Globus pallidus (tissue), 1 donor: Measurements from ENCODE around the gene TMSB10.
"Not testable (repeated sequence)": the region's sequence is repeated elsewhere in the genome, so short reads cannot be mapped to it uniquely, and the experiment has no call there.

ENCODE experiments used
- DNase-seq: peaks from one replicate; pipeline ENCODE4 v3.0.0-alpha.2; 2015; ENCODE audit warnings: low spot score

TMSB10 gene

DNA sequence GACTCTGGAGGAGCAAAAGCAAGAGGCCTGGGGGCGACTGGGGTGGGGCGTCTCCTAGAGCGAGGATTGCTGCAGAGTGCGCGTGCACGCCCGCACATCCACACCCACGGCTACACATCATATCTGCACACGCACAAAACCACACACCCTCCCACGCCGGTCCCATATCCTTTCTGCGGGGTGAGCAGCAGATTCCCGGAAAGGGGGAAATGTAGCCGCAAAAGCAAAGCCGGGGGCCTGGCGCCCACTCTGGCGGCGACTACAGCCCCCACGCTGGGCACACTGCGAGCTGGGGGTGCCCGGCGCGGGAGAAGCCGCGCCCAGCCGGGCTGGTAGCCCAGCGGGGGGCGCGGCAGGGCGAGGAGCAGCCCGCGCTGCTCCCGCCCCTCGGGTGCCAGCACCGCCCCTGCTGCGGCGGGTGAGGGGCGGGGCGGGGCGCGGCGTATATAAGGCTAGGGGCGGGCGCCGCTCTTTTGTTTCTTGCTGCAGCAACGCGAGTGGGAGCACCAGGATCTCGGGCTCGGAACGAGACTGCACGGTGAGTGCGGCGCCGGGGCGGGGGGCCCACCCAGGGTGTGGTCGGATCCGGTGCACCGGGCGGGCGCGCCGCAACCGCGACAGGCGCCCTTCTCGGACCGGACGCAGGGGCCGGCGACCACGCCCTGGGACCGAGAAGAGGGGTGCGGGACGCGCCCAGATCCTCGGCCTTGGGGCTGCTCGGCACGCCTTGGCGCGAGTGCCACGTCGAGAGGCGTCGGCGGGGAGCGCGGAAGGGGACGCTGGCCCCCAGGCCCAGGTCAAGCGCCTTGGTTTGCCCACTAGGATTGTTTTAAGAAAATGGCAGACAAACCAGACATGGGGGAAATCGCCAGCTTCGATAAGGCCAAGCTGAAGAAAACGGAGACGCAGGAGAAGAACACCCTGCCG lies at the start of gene TMSB10:
TSS of gene TMSB10 (plus strand) at position 476 of the 927 bp plus-strand sequence.
- DNase-seq: peak; percentile 77

DNA sequence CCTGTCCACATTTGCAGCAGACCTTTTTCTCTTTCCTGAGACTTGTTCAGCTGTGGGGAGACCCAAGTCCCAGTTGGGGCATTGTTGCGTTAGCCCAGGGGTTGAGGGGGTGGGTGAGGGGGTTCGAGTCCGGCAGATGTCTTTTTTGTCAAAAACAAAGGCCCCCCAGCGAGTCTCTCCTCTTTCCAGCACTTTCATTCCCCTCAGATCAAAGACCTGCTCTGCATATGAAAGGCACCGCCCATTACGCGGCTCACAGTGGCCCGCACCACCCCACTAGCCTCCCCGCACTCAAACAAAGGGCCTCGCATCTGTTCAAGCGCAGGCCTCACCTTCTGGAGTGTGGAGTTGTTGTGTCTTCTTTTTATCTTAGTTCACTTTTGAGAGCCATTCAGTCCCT lies 49.7 kb upstream of the TMSB10 start:
- DNase-seq: no peak

DNA sequence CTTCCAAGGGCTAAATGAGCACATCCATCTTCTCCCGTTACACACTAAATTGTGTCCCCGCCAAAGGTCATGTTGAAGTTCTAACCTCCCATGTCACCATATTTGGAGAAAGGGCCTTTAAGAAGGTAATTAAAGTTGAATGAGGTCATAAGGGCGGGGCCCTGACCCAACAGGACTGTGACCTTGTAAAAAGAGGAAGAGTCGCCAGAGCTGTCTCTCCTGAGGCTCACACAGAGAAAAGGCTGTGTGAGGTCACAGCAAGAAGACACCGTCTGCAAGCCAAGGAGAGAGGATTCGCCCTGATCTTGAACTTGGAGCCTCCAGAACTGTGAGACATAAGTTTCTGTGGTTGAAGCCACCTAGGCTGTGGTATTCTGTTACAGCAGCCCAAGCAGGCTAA lies 48.7 kb upstream of the TMSB10 start:
- no peak for DNase-seq

DNA sequence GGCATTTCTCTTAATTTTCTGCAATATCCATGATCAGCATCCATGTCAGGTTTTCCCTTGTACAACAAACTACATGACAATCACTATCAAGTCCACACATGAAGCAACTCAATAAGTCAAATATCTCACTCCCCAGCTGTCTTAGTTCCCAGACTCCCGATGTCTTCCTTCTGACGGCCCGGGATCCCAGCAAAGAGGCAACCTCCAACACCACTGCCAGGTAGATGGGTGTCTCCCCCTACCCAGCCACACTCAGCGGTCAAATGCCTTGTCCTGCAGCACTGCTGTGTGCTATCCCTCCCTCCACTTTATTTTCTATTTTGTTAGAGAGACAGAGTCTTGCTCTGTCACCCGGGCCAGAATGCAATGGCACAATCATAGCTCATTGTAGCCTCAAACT lies 47.9 kb upstream of the TMSB10 start:
- no peak for DNase-seq

DNA sequence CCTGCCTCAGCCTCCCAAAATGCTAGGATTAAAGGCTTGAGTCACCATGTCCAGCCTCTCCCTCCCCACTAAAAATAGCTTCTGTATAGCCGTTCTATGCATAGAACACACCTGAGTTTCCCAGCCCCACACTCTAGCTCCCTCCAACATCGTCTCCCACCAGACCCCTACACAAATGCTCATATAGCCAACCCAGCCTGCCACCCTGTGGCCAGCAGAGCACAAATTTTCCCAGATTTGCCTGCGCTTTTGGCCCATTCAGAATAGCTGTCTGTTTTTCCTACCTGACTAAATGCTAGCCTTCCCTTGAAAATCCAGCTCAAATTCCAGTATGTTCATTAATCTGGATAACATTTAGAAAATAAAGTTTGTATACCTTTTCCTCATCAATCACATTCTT lies 47.3 kb upstream of the TMSB10 start:
- DNase-seq: no peak

DNA sequence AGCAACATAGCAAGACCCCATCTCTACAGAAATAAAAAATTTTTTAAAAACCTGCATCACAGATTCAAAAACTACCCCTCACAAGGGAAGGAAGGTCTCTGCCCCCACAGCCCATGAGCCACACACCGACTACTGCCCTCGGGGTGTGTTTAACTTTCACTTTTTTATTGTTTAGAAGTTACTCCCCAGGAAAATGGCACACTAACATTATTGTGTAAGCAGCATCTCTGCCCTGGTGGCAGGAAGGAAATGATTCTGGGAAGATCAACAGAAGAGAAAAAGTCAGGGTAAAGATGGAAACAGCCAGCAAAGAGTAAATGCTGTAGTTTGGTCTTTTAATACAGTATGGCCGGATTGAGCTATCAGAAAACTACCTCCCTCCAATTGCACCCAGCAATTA lies 46.5 kb upstream of the TMSB10 start:
- no peak for DNase-seq

DNA sequence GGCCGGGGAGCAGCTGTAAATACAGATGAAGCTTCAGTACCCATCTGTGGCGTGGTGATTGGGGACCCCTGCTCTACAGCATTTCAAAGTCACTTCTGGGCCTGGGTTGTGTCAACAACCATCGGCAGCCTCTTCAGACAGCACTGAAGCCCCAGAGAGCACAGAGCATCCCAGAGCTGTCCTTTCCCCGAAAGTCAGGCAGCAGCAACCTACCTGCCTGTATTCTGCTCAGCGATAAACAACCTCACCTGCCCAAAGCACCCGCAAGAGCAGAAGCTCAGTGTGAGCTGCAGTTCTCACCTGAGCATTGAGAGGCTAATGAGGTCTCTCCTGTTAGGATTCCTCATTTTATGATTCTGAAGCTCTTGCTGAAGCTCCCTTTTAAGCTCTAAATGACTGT lies 43.9 kb upstream of the TMSB10 start:
- DNase-seq: no peak

DNA sequence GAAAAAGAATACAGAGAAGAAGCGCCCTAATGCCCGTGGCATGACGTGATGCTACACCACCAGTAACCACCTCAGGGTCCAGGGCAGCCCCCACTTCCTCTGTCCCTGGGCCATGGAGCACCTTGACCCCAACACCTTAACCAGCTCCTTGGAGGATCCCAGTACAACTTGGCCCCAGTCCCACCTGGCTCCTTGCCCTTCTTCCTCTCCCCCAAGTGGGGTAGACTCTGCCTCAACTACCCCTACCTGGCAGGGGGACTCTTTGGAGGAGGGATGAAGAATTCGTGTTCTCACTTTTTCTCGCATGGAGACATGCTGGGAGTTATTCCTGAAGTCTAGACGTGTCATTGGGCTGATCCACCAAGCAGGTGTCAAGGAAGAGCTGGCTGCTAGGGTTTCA lies 43.5 kb upstream of the TMSB10 start:
- no peak for DNase-seq

DNA sequence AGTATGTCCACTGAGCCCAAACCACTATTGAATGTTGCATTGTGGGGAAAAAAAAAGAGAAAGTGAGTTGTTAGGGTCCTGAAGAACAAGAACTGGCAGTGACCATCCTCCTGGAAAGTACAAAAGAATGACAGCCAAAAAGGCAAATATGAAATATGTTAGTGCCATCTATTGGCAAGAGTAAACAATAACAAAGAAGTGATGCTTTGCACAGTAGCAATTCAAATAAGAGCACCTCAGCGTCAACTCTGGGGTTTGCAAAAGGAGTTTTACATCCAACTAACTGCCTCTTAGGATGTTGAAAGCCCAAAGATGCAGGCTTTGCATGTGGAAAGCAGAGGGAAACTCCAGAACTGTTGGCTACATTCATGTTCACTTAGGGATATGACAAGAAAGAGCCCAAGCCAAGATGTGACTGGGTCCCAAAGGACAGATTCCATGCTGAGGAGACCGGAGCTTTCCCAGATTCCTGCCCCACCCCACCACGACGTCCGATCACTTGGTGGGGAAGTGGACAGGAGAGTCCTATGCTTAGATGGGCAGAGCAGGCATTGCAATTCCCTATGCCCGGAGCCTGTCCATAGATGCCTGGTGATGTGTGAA lies 40.2 kb upstream of the TMSB10 start:
- no peak for DNase-seq

DNA sequence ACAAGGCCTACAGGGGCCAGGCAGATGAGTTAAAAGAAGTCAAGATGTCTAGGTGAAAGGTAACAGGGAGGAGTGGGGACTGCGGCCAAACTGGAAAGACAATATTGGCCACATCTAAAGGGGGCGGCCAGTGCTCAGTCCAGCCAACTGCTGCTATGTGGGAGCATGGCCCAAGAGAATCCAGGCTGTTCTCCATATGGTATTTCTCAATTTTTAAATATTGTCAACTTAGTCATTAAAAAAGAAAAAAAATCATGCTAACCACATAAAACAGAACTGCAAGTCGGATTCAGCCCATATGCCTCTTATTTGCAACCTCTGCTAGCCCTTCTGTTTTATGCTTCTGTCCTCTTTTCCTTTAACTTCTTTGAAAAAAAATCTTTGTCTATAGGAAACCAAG lies 39.3 kb upstream of the TMSB10 start:
- DNase-seq: no peak

DNA sequence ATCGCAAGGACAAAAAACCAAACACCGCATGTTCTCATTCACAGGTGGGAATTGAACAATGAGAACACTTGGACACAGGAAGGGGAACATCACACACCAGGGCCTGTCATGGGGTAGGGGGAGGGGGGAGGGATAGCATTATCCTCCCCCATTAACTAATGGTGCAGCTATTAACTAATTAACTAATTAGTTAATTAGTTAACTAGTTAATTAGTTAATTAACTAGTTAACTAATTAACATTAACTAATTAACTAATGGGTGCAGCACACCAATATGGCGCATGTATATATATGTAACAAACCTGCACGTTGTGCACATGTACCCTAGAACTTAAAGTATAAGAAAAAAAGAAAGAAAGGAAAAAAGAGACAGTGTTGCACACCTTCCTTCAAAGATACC lies 37.1 kb upstream of the TMSB10 start:
- not testable (repeated sequence) for DNase-seq

DNA sequence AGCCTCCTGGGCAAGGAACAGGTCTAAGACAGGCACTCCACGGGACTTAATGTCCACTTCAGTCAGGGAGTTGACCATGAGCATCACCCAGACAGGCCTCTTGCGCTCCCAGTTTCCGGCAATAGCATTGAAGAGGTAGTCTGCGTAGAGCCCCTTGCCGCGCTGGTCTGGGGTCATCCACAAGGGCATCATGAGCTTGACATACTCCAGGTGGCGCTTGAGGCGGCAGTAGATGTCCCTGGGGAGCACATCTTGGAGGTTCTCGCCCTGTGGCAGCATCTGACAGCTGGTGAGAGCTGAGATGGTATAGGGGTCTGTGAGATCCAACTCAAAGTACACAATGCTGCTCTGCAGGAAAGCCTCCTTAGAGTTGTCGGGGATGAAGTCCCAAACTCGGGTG lies 35.1 kb upstream of the TMSB10 start:
- DNase-seq: no peak

DNA sequence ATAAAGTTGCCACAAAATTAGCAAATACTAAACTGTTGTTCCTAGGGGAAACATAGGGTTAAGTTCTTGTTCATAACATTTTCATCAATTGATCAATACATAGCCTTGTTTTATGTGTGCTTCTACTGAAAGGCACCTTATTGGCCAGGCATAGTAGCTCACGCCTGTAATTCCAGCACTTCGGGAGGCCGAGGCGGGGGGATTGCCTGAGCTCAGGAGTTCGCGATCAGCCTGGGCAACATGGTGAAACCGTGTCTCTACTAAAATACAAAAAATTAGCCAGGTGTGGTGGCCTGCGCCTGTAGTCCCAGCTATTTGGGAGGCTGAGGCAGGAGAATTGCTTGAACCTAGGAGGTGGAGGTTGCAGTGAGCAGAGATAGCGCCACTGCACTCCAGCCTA lies 32.8 kb upstream of the TMSB10 start:
- not testable (repeated sequence) for DNase-seq

DNA sequence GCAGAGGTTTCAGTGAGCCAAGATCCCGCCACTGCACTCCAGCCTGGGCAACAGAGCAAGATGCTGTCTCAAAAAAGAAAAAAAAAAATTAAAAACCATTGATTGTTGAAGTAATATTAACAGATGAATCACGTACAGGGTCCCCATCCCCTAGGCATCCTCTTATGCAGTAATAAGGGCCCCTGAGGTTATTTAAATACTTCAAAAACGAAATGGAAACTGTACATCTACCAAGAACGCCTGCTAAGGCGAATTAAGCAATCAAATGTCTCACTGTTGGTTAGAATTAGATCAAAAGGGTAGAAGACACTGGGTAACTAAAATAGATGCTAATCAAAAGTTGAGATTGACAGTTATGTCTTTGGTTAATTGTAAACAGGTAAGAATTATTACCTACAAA lies 32.1 kb upstream of the TMSB10 start:
- no peak for DNase-seq

DNA sequence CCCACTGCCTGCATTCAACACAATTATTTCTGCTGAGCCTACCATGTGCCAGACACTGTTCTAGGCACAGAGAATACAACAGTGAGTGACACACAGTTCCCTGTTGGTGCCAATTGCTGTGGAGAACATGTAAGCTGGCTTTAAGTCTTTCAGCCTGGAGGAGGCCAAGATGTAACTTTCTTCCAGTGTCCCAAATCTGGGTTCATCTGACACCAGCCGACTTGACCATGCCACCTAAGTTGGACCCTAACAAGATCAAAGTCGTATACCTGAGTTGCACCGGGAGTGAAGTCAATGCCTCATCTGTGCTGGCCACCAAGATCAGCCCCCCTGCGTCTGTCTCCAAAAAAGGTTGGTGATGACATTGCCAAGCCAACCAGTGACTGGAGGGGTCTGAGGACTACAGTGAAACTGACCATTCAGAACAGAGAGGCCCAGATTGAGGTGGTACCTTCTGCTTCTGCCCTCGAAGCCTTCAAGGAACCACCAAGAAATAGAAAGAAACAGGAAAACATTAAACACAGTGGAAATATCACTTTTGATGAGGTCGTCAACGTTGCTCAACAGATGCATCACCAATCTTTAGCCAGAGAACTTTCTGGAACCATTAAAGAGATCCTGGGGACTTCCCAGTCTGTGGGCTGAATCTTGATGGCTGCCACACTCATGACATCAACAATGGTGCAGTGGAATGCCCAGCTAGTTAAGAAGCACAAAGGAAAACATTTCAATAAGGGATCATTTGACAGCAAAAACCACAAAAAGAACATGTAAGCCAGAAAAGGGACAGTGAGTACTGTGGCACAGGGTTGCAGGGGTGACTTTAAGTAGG lies 30.9 kb upstream of the TMSB10 start:
- DNase-seq: no peak

DNA sequence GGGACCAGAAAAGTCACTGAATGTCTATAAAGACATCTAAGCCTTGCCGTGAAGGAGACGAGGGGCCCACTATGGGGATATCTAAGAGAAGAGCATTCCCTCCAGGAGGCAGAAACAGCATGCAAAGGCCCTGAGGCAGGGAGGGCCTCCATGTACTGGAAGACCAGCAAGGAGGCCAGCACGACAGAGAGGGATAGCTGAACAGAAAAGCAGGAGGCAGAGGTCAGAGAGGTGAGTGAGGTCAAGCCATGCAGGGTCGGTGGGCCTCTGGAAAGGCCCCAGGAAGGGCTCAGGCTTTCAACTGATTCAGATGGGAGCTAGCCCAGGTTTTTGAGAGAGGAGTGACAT lies 30.3 kb upstream of the TMSB10 start:
- DNase-seq: no peak

DNA sequence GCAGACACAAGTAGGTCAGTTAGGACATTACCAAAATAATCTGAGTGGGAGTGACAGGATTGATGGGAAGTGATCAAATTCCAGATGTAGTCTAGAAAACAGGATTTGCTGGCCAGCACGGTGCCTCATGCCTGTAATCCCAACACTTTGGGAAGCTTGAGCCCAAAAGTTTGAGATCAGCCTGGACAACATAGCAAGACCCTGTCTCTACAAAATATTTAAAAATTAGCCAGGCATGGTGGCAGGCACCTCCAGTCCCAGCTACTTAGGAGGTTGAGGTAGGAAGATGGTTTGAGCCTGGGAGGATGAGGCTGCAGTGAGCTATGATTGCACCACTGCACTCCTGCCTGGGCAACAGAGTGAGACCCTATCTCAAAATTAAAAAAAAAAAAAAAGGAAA lies 29.8 kb upstream of the TMSB10 start:
- DNase-seq: not testable (repeated sequence)

DNA sequence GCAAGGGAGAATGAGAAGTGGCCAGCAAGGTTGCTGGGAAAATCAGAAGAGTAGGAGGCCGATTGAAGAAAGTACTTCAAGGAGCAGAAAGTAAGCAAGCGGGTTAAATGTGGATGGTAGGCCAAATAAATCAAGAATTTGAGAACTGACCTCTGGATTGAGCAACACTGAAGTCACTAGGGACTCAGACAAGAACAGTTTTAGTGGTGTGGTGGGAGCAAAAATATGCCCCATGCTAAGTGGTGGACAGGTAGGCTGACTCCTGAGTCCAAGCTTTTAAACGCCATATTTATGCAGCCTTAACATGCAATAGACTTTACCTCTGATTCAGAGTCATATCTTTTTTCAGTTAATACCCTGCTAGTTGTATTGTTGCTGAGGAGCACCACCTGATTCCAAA lies 29.1 kb upstream of the TMSB10 start:
- no peak for DNase-seq

DNA sequence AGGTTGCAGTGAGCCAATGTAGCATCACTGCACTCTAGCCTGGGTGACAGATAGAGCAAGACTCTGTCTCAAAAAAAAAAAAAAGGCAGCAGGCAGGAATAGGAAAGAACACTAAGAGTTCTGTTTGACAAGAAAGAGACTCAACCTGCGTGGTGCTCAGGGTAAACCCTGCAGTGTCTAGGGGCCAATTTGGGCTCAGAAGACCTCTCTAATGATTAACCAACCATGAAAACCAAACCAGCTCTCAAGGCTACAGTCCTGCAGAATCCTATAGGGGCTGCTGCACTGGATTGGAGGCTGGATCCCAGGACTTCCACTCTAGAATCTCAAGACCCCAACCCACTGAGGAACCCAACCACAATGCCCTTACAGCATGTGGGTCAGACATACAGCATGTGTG lies 27.0 kb upstream of the TMSB10 start:
- no peak for DNase-seq

DNA sequence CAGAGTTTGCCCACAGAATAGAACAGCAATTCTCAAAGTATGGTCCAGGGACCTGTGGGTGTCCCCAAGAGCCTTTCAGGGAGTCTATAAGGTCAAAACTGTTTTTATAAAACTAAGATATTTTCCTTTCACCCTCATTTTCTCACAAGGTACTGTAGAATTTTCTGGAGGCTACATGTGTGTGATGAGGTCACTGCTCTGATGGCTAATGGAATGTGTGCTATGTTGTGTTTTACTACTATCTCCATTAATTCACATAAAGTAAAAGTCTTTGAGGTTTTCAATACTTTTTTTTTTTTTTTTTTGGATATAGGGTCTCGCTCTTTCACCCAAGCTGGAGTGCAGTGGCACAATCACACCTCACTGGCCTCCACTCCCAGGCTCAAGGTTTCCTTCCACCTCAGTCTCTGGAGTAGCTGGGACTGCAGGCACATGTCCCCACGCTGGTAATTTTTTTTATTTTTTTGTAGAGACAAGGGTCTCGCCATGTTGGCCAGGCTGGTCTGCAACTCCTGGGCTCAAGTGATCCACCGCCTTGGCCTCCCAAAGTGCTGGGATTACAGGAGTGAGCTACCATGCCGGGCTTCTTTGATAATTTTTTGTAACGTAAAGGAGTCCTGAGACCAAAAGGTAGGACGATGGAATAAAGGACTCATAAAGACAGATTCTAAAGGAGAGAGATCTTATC lies 26.4 kb upstream of the TMSB10 start:
- no peak for DNase-seq

DNA sequence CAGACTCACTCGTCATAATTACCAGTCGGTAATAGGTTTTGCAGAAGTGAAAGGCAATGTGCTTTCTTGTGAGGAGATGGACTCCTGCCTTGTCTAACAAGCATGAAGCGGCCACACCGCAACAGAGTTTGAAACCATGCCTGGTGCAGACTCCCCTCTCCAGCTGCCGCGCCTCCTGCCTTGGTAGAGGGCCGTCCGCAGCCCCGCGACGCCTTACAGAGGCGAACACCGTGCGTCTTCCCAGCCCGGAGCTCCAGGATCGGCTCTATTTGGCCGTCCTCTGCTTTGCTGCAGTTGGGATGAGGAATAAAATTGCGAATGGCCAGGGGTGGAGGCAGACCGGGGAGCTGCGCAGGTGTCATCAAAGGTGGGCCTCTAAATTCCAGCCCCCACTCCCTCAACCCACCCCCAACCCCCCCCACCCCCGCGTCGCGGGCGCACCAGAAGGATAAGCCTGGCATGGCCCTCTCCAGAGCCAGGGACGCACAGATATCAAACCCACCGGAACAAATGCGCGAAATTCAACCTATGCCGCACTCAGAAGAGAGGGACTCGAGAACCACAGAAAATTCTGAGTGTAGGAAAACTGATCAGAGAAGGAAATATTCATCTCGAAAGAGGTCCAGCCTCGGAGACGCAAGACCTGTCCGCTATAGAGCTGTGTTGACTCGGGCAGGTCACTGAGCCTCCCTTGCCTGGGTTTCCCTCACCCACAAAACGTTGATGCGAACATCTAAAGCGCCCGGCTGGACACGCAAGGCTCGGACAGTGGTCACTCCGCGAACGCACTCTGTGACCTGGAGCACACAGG lies 25.7 kb upstream of the TMSB10 start:
- no peak for DNase-seq

DNA sequence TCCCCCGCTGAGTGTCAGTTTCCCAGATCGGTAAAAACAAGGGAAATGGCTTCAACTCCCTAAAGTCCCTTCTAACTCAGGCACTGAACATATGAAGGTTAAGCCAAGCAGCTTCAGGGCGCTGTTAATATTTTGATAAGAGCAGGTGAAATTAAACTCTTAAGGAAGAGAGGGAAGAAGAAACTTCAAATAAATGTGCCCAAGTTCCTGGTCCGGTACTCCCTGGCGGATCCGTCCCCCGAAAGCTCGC lies 25.1 kb upstream of the TMSB10 start:
- DNase-seq: no peak
